ENCODE results near the gene PTP4A2. TPM values are rescaled to one million over a fixed set of nuclear protein-coding genes. Genes with fewer than 3 reads are reported as not detected.
A peak's percentile ranks its signal among the peaks of the same experiment; 100 is the strongest.

Gene PTP4A2
- total and polyA plus RNA-seq, 2 of the 13 experiments (the other 11 are each of a cell fraction or from before 2014, with no cell fraction given): 173 to 225 TPM

- H3K79me2 ChIP-seq (ENCODE audit: insufficient read depth, low read length): peaks cover 96% of the 10 kb centered on the region
- FAIRE-seq (no peak), ATAC-seq (no peak), DNase-seq (ENCODE audit: low spot score) (no peak)
- no peak overlapping the region for H3K9ac ChIP-seq (ENCODE audit: insufficient read depth, low read depth, low read length)
- WGBS (ENCODE audit: low lambda C conversion rate): 26% methylated on average over 2 of the region's 2 CpGs
- BruUV-seq (replicated peaks): no TSS peak
- H3K27me3 ChIP-seq (ENCODE audit: control insufficient read depth in 1 of 2, insufficient read depth in 2 of 2, low read length in 2 of 2): no peaks in the 10 kb centered on the region
- POLR2A ChIA-PET: interaction anchor here (1.0 kb wide), 1 partner anchor 24 kb away, joined by 3 read pairs; no protein-coding TSS in a partner anchor
- CTCF ChIA-PET (ENCODE audit: low intra/inter-chr PET ratio, low total read pairs): no interaction called here
- H4K20me1 ChIP-seq (ENCODE audit: insufficient read depth, low read length): peaks cover 92% of the 10 kb centered on the region
- no peaks in the 10 kb centered on the region for H3K9me3 ChIP-seq (ENCODE audit: low read length)
- in situ Hi-C loops (cut with HindIII; ENCODE audit: extremely low pct_ligation_motif_present, low pct_unique_long_range_greater_than_20kb): no loop called here
- intact Hi-C loops (cut with micrococcal nuclease; ENCODE audit: unreplicated experiment): no loop called here
- peaks cover 81% of the 10 kb centered on the region for H3K4me1 ChIP-seq (ENCODE audit: insufficient read depth, low read length)
- H3K27ac ChIP-seq (ENCODE audit: extremely low read length, insufficient read depth, low read length): no peak overlapping the region
- no peak overlapping the region for H3K4me3 ChIP-seq (replicated peaks in 1 of 3; ENCODE audit: insufficient read depth in 1 of 3, low read depth in 2 of 3, low read length in 3 of 3)
- 0 out of 5 replicates have a peak, but pooled peaks cover 0 to 2% of the 10 kb centered on the region in 2 experiments for H3K36me3 ChIP-seq (replicated peaks in 1 of 2; ENCODE audit: control insufficient read depth in 1 of 2, insufficient read depth in 2 of 2, low read length in 2 of 2)
- H3K4me2 ChIP-seq (ENCODE audit: low read depth, low read length): 0 out of 2 replicates have a peak overlapping the region, but pooled peaks have one; percentile 18
- no peak overlapping the region for H2AFZ ChIP-seq (ENCODE audit: low read length)
- TF ChIP-seq ZNF660 (CRISPR knock-in tag; IDR thresholded peaks at IDR 0.05; ENCODE audit: borderline replicate concordance, low read depth) (no peak), CREM (IDR thresholded peaks at IDR 0.05) (no peak), CREM (CRISPR knock-in tag; IDR thresholded peaks at IDR 0.05) (no peak), ATF7-NPFF (CRISPR knock-in tag; IDR thresholded peaks at IDR 0.05; ENCODE audit: low read depth) (no peak), ZNF678 (CRISPR knock-in tag; IDR thresholded peaks at IDR 0.05) (no peak), ZNF503 (CRISPR knock-in tag; IDR thresholded peaks at IDR 0.05) (no peak), RARA (CRISPR knock-in tag; IDR thresholded peaks at IDR 0.05) (no peak), SAP130 (CRISPR knock-in tag; IDR thresholded peaks at IDR 0.05; ENCODE audit: low read depth) (peak; percentile 38; the same call in 1 of the 2 replicates), ZBTB20 (CRISPR knock-in tag; IDR thresholded peaks at IDR 0.05; ENCODE audit: borderline replicate concordance, low read depth) (no peak), ZFP90 (CRISPR knock-in tag; IDR thresholded peaks at IDR 0.05; ENCODE audit: borderline replicate concordance) (no peak), FOXO4 (CRISPR knock-in tag; conservative IDR thresholded peaks at IDR 0.05) (no peak), AKNA (CRISPR knock-in tag; IDR thresholded peaks at IDR 0.05; ENCODE audit: borderline replicate concordance) (no peak), IKZF5 (CRISPR knock-in tag; IDR thresholded peaks at IDR 0.05) (no peak)
These were observed 6.5 kb downstream of the PTP4A2 start for GRCh38 chr1:31931593-31932225.

Measured in HepG2 (cell line).